T-helper 2 cell (primary cell): ENCODE data around the gene NARF.

ENCODE experiments used
- DNase-seq, 5 experiments: peaks; one replicate each; pipeline versions ENCODE4 v3.0.0 to v3.0.0-alpha.2; 2012 to 2022

Gene NARF

GRCh38 chr17:82434216-82434565 is 24.4 kb upstream of the NARF start:
- DNase-seq: peak in 1 of 5 experiments; percentile 65

- no peak for DNase-seq
Observed at GRCh38 chr17:82435103-82435502, 23.4 kb upstream of the NARF start.

GRCh38 chr17:82435601-82436583 is 22.6 kb upstream of the NARF start:
- no peak for DNase-seq

GRCh38 chr17:82436601-82437324 is 21.8 kb upstream of the NARF start:
- DNase-seq: no peak

DNA sequence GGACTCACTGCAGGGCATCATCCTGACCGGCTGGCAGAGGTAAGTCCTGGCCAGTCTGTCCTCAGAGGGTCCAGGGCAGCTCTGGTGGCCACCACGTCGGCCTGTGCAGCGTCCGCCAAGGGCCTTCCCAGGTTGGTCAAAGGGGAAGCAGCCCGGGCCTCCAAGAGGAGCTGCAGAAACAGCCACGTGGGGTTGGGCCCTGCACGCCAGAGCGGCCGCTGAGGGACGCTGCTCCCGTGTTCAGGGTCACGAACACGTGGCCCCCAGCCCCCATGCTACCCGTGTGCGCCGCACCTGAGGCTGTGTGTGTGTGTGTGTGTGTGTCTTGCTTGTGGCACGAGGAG is 21.2 kb upstream of the NARF start:
- no peak for DNase-seq

GRCh38 chr17:82438401-82439193 is 19.9 kb upstream of the NARF start:
- DNase-seq: no peak

- DNase-seq: no peak
Observed at GRCh38 chr17:82439194-82439828, 19.2 kb upstream of the NARF start.

DNA sequence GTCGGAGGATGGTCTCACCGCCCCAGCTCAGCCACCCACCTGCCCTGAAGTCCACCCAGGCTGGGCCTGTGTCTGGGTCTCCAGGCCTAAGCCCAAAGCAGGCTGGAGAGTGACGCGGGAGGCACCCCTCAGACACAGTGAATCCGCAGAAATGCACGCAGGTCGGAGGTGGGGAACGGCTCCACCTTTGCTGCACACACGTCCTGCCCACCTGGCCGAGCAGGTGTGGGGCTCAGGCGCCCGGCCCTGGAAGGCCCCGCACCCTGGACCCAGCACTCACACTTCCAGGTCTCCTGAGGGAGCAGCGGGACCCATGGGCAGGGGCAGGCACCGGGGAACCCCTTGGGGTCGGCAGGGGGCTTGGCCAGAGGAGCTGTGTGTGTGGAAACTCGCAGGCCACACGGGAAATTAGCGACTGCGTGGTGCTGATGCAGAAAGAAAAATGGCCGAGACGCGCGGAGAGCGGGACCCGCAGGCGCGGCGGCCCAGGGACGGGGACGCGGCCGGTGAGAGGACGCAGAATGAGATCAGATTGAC is 18.6 kb upstream of the NARF start:
- DNase-seq: no peak

DNA sequence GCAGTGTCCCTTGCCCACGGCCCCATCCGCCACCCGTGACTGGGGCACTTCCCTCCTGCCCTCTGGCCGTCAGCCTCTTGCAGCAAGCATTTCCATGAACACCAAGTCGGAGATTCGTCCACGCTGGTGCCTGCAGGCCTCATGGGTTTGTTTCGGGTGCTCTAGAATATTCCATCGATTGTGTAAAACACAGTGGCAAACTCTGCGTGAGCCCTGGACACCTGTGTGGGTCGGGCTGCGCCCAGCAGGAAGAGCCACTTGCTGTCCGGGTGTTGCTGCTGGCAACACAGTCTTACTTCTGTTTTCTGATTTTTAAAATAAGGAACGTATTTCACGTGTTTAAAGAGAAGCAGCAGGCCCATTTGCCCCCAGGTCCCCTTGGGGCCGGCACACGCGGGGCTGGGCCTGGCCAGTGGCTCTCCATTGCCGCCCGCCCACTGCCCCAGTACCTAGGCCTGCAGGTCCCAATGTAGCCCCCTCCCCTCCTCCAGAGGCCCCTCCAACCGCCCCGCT is 18.0 kb upstream of the NARF start:
- DNase-seq: no peak

DNA sequence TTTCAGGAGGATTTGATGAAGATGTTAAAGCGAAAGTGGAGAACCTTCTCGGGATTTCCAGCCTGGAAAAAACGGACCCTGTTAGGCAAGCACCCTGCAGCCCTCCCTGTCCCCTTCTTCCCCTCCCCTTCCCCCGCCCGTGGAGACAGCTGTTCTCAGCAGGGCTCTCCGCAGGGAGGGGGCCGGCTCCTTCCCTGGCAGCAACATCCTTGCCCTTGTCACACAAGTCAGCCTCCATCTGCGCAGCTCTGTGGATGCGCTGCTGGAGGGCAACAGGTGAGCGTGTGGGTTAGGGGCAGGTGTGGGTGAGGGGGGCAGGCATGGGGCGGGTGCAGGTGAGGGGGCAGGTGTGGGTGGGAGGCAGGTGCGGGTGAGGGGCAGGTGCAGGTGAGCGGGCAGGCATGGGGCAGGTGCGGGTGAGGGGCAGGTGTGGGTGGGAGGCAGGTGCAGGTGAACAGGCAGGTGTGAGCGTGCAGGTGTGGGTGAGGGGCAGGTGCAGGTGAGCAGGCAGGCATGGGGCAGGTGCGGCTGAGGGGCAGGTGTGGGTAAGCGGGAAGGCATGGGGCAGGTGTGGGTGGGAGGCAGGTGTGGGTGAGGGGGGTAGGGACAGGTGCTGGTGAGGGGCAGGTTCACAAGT is 17.4 kb upstream of the NARF start:
- no peak for DNase-seq

GRCh38 chr17:82441691-82442487 is 16.7 kb upstream of the NARF start:
- no peak for DNase-seq

GRCh38 chr17:82442643-82443464 is 15.7 kb upstream of the NARF start:
- no peak for DNase-seq

DNA sequence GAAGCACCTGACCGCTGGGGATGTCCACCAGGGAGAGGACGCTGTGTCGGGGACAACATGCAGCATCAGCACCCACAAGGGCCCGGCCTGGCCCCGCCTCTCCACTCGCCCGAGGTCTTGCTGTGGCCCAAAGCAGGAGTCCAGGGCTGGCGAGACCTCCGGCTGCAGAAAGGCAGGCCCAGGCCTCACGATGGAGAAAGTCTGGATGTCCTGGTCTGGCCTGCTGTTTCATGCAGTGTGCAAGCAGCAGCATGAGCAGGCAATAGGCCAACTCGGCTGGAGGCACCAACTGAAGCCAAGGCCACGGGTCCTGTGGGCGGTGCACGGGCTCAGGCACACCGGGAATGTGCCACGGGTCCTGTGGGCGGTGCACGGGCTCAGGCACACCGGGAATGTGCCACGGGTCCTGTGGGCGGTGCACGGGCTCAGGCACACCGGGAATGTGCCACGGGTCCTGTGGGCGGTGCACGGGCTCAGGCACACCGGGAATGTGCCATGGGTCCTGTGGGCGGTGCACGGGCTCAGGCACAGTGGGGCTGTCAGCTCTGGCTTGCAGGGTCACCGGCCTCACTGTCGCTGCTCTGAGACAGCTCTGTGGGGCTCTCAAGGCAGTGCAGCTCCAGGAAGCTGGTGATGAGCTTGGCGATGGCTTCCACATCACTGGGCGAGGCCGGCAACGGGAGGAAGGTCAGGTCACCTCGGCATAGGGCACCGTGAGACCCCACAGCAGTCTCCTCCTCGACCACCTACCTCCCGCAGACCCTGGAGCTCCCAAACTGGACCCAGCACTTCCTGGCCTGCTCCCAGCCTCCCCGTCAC is 14.9 kb upstream of the NARF start:
- no peak for DNase-seq

- no peak for DNase-seq
Observed at GRCh38 chr17:82444284-82444893, 14.2 kb upstream of the NARF start.

- DNase-seq: no peak
Observed at GRCh38 chr17:82444941-82445521, 13.5 kb upstream of the NARF start.

GRCh38 chr17:82445542-82445941 is 13.0 kb upstream of the NARF start:
- DNase-seq: no peak

DNA sequence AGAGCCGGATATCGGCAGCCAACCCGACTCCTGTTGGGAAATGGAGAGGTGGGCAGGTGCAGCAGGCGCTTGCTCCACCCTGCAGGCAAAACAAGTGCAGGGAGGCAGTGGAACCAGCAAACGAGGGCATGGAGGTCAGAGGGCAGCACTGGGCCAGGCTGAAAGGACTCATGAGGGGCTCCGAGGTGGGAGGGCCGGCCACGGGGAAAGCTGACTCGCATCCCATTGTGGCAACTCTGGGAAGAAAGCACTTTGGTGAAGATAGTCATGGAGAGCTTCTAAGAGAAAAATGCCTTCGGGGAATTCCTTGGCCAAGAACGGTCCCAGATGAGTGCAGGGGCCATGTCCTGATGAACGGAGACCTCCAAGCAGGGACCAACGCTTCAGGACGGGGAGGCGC is 12.4 kb upstream of the NARF start:
- no peak for DNase-seq

DNA sequence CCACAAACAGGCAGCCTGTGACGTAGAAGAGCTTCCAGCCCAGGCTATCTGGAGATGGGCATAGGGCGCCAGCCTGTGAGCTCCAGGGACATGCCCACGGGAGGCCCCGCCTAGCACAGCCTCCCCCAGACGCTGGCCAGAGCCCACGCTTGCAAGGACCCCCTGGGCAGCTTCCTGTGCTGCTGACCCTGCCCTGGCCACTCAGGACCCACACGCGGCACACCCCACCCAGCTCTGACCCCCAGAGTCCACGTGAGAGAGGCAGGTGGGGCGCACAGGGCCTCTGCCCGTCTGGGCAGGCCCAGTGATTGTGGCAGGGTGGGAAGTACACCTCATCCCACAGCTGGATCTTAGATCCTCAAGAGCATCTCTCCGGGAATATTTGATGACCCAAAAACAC is 11.9 kb upstream of the NARF start:
- DNase-seq: no peak
